Cortex of kidney (tissue), 1 donor: ENCODE measurements around the gene RECQL5.

Experiments
- DNase-seq: peaks from one replicate; lab custom pipeline; 2025; lab: John Stamatoyannopoulos, UW

RECQL5 gene

DNA sequence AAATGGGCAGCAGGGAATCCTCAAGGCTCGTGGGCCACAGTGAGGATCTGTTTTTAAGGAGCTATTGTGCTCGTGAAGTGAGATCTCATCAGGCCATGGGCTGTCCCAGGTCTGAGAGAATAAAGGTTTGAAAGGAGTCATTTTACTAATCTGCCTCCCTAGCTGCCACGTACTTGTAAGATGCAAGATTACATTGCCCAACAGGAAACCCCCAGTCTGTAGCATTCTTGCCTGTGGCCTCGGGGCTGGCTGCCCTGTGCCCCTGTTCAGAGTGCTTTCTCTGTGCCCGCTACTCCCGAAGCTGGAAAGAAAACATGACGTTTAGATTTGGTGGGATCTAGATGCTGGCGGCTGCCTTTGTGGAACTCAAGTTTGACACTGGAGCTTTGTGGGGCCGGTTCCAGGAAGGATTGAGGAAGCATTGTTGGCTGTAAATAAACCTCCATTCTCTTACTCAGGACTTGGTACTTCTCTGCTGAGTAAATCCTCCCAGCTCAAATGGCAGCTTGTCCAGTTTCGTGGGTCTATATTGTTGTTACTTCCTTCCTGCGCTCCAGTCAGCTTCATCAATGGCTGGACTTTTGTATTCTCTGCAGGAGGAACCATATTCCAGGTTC is 21.4 kb upstream of the RECQL5 start:
- DNase-seq = no peak

DNA sequence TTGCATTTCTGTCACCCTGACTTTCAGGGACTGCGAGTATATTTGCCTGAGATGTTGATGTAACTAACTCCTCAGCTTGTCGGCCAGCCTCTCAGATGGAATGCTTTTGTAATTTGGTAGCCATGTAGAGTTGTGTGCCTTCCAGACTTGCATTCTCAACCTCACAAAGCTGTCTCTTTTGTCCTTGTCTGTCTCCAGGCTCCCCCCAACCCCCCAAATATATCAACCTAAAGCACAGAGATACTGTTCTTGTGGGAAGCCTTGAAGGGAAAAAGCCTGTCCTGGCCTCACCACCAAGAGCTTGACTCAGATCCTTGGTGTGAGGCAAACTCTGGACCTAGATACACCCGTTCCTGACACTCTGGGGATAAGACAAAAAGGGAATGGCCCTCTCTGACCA is 18.5 kb upstream of the RECQL5 start:
- no peak for DNase-seq

- DNase-seq = no peak
These were observed 18.0 kb upstream of the RECQL5 start for GRCh38 chr17:75684924-75685323.

- no peak for DNase-seq
These were observed 17.3 kb upstream of the RECQL5 start for GRCh38 chr17:75684249-75684648.

DNA sequence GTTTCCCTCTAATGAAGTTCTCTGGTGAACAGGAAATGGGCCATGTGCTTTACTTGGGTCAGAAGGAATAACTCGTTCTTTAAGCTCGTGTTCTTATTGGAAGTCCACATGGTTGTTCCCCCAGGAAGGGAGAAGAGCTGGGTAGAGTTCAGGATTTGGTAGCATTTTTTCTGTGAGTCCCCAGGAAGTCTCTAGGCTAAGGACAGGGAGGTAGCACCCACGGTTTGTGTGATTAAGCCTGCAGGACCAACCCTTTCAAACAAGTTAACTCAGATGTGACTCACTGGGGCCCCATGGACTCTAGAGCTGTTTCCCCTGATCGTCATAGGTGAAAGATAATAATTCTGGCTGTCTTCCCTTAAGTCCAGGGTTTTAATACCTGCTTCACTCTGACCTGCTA is 16.6 kb upstream of the RECQL5 start:
- no peak for DNase-seq

GRCh38 chr17:75681289-75681688 is 14.3 kb upstream of the RECQL5 start:
- no peak for DNase-seq

- DNase-seq = no peak
These were observed 13.5 kb upstream of the RECQL5 start for GRCh38 chr17:75680431-75680830.

DNA sequence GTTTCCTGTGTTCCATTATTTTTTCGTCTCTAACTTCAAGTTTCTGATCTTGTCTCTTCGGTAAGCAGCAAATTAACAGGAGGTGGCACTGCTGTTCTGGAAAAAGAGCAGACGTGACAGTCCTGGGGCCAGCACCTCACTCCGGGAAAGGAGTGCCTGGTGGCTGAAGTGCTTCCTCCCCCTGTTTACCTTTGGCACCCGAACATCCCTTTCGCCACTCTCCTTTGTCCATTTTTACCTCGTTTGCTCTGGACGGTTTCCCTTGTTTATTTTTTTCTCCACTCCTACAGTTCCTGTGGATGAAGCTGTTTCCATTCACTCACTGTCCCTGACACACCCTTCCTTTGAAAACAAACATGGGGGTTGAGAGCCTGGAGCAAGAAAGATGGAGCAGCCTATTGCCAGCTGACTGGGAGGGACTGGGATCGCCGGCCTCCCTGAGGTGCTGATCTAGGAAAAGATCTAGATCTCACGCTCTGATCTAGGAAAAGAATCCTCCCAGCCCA is 12.8 kb upstream of the RECQL5 start:
- no peak for DNase-seq

DNA sequence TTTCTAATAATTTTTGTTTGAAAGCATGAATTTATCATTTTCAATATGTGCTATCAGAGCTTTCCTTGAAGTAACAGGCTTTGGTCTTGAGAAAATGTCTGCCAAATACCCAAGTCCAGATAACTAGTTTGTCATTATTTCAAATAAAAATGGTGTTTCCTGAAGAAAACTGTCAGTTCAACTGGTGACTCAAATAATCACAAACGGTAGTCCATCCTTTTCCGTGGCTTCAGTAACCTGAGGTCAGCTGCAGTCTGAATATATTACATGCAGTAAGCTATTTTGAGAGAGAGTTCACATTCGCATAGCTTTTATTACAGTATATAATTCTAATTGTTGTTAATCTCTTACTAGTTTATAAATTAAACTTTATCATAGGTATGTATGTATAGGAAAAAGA is 9.5 kb upstream of the RECQL5 start:
- DNase-seq = no peak

DNA sequence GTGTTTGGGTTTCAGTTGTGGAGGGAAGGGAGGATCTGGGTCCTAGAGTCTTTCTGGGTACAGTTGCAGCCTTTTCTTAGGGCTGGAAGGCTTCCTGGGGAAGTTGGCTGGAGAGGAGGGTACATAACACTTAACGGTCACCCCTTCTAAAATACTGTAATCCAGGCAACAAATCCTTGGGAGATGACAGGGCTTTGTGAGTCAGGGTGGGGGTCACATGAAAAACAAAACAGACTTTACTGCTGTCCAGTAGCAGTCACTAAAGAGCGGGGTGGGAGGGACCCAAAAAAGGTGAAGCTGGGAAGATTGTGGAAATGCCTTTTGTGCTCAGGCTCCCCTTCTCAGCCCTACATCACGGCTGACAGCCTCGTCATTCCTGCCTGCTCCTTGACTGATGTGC is 6.5 kb upstream of the RECQL5 start:
- DNase-seq = no peak

DNA sequence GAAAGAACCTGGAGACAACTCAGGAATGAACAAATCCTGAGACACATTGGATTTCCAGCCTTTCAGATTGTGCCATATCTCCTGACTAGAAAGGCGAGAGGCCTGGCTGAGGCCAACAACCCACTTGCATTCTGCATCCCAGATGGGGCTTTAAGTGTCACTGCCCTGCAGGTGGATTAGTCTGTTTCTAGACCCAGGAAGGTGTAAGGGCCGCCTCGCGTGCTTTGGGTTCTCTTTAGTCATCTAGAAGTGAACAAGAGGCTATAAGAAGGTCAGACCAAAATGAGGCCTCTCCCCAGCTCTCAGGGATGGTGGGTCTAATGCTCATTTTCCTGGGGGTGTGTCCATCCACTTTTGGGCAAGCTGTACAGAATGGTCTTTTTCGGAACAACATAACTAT is 5.1 kb upstream of the RECQL5 start:
- DNase-seq = no peak

GRCh38 chr17:75670868-75671267 is 3.9 kb upstream of the RECQL5 start:
- no peak for DNase-seq

DNA sequence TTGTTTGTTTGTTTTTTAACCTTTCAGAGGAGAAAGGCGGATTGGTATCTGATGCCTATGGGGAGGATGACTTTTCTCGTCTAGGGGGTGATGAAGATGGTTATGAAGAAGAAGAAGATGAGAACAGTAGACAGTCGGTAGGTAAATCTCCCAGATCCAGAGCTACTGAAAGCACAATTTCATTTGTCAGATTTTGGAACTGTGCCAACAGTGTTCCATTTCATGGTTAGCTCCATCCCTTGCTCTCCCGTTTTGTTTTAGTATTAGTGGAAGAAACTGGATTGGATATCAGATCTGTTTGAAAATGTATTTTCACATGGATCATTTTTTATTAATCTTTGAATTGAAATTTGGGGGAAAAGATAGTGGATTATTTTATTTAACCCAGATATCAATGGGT is 1.5 kb upstream of the RECQL5 start:
- no peak for DNase-seq

- DNase-seq = no peak
These were observed 871 bp upstream of the RECQL5 start for GRCh38 chr17:75667825-75668224.

DNA sequence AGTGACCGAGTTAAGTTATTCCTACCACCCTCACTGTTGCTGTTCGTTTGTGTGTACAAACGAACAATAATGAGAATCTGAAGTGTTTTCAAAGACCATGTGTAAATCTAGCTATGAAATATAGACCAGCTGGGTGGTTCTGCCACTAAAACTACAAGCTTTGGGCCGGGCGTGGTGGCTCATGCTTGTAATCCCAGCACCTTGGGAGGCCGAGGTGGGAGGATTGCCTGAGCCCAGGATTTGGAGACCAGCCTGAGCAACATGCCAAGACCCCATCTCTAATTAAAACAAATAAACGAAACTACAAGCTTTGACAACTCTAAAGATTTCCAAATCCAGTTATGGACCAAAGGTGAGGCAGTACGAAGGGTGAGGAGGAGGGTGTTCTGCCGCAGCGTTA is 973 bp downstream of the RECQL5 start:
- DNase-seq = no peak

GRCh38 chr17:75664099-75664549 is 2.8 kb downstream of the RECQL5 start:
- no peak for DNase-seq

DNA sequence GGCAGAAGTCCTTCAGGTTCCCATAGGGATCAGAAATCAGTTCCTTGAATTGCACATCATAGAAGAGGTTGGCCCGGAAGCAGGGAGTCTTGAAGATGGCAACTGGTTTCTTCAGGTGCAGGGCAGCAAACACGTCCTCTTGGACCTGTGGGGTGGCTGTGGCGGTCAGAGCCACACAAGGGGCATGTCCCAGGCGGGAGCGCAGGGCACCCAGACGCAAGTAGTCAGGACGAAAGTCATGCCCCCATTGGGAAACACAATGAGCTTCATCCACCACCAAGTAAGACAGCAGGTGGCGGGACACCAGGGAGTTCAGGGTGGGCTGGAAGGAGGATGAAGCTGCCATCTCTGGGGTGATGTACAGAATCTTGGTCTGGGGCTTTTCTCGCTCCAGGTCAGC is 4.4 kb downstream of the RECQL5 start:
- no peak for DNase-seq

GRCh38 chr17:75661531-75661930 is 5.4 kb downstream of the RECQL5 start:
- DNase-seq = no peak

- no peak for DNase-seq
These were observed 8.7 kb downstream of the RECQL5 start for GRCh38 chr17:75658237-75658636.

DNA sequence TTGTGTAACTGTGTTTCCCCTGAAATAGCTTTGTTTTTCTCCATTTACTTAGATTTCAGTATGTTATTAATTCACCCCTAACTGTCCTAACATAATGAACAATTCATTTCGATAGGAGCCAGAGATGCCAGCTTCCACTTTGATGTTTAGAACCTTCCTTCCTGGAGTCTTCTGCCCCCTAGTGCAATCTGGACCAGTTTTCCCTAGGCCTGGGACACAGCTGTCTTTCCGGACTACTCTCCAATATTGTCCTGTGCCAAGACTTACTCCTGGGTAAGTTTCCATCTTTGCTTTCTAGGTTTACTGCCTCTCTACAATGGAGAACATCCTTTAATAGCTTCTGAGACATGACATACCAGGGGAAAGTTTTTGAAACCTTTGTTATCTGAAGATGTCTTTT is 12.8 kb downstream of the RECQL5 start:
- DNase-seq = no peak

DNA sequence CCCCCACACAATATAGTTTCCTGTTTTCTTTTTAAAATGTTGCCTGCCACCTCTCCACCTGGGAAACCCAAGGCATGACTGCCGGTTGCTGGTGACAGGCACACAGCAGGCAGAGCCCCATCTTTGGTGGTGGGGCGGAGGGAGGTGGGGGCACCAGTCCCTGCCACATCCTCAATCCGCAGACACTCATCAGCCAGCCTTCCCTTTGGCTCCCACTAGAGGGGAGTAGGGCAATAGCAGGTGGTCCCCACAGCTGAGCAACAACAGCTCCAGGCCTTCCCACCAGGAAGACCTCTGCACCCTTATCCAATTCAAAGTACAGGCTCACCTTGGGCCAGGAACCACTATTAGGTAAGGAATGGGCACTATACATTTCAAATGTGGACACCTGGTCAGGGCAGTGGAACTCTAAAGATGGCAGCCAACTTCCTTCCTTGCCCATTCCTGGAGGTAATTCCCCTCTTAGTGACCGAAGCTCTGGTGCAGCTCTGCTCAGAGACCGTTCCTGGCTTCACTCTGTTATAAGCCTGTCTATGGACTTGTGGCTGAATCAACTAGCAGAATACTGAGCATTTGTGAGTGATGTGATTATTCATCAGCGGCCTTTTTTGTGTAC is 13.9 kb downstream of the RECQL5 start:
- DNase-seq = no peak

DNA sequence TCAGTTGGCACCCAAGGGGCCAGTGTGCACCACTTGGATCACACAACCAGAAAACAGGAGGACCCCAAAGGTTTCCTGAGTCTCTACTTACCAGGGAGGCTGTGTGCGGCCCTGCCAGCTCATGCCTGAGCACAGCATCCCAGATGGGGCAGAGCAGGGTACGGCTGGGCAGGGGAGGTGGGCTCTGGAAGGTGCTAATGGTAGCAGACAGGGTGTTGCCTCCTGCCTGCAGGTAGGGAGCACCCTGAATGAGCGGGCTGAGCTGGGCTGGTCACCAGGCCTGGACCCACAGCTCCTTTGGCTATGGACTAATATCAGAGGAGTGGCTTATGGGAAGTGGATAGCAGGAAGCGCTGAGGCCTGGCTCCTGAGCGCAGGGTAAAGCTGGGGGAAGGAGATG is 14.6 kb downstream of the RECQL5 start:
- DNase-seq = no peak

DNA sequence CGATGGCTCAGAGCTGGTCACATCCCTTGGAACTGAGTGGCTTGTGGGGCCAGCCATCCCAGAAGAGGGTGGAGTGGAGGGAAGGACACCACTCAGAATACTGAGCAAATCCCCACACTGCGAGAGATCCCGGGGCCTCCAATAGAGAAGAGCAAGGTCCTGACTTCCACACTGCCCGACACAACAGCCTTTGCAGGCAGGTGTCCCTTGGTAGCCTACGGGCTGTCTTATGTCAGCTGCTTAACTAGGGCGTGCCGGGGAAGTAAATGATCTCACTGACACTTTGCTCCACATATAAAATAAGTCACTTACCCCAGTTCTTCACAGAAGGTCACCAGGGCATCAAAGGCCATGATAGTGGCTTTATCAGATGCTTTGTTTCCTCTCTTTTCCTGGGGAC is 16.1 kb downstream of the RECQL5 start:
- DNase-seq = no peak

DNA sequence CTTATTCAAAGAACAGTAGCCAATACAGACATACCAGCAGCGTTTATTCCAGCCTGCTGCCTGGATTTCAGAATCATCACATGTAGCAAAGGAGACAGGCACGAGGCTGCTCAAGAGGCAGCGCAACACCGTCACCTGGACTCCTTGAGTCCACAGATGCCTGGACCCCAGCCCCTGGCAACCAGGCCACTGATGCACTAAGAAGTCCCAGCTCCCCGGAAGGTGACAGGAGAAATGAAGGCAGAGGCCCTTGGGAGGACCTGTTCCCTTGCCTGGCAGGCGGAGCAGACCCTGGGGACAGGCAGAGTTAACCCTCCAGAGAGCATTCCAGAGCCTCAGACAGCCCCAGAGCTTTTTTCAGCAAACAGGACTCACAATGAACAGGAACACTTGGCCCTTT is 17.3 kb downstream of the RECQL5 start:
- DNase-seq = no peak
